ENCODE results near the gene CLPSL1.

Gene CLPSL1

DNA sequence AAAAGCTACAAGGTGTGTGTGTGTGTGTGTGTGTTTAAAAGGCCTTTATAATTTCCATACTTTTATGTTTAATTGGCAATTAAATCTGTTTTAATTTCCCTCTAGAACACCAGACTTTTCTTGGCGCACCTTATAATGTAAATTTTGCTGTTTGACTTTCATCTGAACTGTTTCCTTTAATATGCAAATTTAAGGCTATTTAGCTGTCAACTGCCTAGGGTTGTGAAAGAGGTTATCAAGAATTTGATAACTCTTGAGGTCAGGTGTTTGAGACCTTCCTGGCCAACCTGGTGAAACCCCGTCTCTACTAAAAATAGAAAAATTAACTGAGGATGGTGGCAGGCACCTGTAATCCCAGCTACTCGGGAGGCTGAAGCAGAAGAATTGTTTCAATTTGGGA lies 20.3 kb downstream of the CLPSL1 start:
- Mint-ChIP-seq H3K4me1 (ENCODE audit: low read depth) (peaks cover 3% of the 10 kb centered on the region), H3K4me3 (no peak overlapping the region), H3K9me3 (no peaks in the 10 kb centered on the region), H3K27ac (no peak overlapping the region), H3K27me3 (peaks cover 7% of the 10 kb centered on the region), H3K36me3 (ENCODE audit: low read depth) (no peaks in the 10 kb centered on the region)

GRCh38 chr6:35804996-35805736 lies 24.3 kb downstream of the CLPSL1 start, which contains the start of gene LHFPL5:
Gene LHFPL5 (plus strand): TSS chr6:35805352. CDS start chr6:35805671, 319 bp downstream.
- H3K9me3 Mint-ChIP-seq = no peaks in the 10 kb centered on the region
- no peak within 1 kb of the TSS for H3K4me3 Mint-ChIP-seq
- no peak within 1 kb of the TSS for H3K27ac Mint-ChIP-seq
- peaks cover 20% of the 10 kb centered on the region for H3K27me3 Mint-ChIP-seq
- no peaks in the 10 kb centered on the region for H3K36me3 Mint-ChIP-seq (ENCODE audit: low read depth)
- H3K4me1 Mint-ChIP-seq (ENCODE audit: low read depth) = peaks cover 3% of the 10 kb centered on the region

DNA sequence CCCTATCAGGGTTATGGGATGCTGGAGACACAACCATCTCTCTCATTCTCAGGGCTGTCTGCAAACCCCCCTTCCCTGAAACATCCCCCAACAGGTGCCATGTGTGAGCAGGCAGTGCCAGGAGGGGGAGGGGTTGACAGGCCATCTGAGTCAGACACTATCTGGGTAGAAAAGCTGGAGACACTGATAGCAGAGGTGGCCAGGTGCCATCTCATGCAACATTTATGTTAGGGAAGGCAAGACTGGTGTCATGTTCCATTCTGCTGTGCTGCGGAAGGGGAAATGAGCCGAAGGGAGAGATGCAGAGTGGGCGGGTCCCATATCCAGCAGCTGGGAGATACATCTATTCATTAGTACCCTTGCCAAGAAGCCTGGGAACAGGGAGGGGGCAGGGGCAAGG lies 27.9 kb downstream of the CLPSL1 start:
- Mint-ChIP-seq H3K4me3 (no peak overlapping the region), H3K4me1 (ENCODE audit: low read depth) (peaks cover 3% of the 10 kb centered on the region), H3K27ac (no peak overlapping the region), H3K9me3 (no peaks in the 10 kb centered on the region), H3K27me3 (peaks cover 20% of the 10 kb centered on the region), H3K36me3 (ENCODE audit: low read depth) (no peaks in the 10 kb centered on the region)

DNA sequence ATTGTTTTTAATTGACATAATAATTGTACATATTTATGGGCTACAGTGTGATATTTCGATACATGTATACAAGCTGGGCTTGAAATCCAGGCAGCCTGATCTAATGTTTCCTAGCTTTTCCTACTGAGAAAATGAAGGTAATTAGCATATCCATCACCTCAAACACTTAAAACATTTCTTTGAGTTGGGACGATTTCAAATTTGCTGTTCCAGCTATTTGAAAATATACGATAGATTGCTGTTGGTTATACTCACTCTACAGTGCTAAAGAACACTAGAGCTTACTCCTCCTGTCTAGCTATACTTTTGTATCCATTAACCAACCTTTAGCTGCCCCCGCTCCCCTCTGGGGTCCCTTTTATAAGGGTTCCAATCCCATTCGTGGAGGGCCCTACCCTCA lies 29.0 kb downstream of the CLPSL1 start:
- Mint-ChIP-seq H3K27me3 (peaks cover 20% of the 10 kb centered on the region), H3K4me3 (no peak overlapping the region), H3K4me1 (ENCODE audit: low read depth) (peaks cover 1% of the 10 kb centered on the region), H3K27ac (no peak overlapping the region), H3K9me3 (no peaks in the 10 kb centered on the region), H3K36me3 (ENCODE audit: low read depth) (no peaks in the 10 kb centered on the region)

GRCh38 chr6:35810971-35811698 lies 30.3 kb downstream of the CLPSL1 start:
- Mint-ChIP-seq H3K4me3 (no peak overlapping the region), H3K4me1 (ENCODE audit: low read depth) (no peaks in the 10 kb centered on the region), H3K27ac (no peak overlapping the region), H3K9me3 (no peaks in the 10 kb centered on the region), H3K27me3 (peaks cover 14% of the 10 kb centered on the region), H3K36me3 (ENCODE audit: low read depth) (no peaks in the 10 kb centered on the region)

GRCh38 chr6:35811699-35811995 lies 30.8 kb downstream of the CLPSL1 start:
- Mint-ChIP-seq H3K4me3 (no peak overlapping the region), H3K36me3 (ENCODE audit: low read depth) (no peaks in the 10 kb centered on the region)

DNA sequence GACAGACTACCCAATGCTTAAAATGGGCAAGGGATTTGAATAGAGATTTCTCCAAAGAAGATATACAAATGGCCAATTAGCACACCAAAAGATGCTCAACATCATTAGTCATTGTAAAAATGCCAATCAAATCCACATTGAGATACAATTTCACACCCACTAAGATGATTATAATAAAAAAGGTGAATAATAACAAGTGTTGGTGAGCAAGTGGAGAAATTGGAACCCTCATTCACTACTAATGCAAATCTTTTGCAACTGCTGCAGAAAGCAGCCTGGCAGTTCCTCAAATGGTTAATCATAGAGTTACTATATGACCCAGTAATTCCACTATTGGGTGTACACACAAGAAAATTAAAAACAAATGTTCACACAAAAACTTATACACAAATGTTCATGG lies 36.7 kb downstream of the CLPSL1 start:
- Mint-ChIP-seq H3K9me3 (no peaks in the 10 kb centered on the region), H3K27ac (no peak overlapping the region), H3K27me3 (no peaks in the 10 kb centered on the region), H3K4me1 (ENCODE audit: low read depth) (no peaks in the 10 kb centered on the region), H3K4me3 (no peak overlapping the region), H3K36me3 (ENCODE audit: low read depth) (no peaks in the 10 kb centered on the region)

More at GRCh38 chr6:35811699-35811995, 30.8 kb downstream of the CLPSL1 start:
- Mint-ChIP-seq H3K27me3 (peaks cover 9% of the 10 kb centered on the region), H3K4me1 (ENCODE audit: low read depth) (no peaks in the 10 kb centered on the region), H3K27ac (no peak overlapping the region), H3K9me3 (no peaks in the 10 kb centered on the region)

- no peak overlapping the region for H3K4me3 Mint-ChIP-seq
- H3K27me3 Mint-ChIP-seq = no peaks in the 10 kb centered on the region
- H3K9me3 Mint-ChIP-seq = no peaks in the 10 kb centered on the region
- H3K4me1 Mint-ChIP-seq (ENCODE audit: low read depth) = no peaks in the 10 kb centered on the region
- H3K27ac Mint-ChIP-seq = no peak overlapping the region
- H3K36me3 Mint-ChIP-seq (ENCODE audit: low read depth) = no peaks in the 10 kb centered on the region
Measured at GRCh38 chr6:35823601-35824000, 42.8 kb downstream of the CLPSL1 start.

DNA sequence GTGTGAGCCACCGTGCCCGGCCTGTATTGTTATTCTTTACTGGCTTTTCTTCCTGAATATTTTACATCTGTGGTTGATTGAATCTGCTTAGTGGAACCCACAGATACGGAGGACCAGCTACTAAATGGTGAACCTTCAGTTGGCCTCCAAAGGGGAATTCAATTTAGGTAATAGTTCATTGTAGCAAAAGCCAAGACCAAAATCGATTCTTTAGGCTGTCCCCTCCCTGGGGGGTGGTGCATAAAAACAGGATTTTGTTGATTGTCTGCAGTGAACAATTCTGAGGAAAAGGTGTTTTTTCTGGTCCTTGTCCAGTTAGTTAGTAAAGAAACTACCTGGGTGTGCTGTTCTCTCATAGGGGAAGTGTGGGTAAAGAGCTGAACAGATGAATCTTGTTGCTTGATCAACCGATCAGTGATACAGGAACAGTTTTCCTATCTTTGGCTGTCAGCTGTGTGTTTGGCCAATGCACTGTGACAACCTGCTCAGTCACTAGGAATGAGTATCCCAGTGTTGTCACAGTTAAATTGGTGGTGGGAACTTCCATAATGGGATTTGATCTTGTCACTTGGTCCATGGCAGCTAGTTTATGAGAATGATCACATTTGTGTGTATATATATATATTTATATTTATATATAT lies 43.9 kb downstream of the CLPSL1 start:
- Mint-ChIP-seq H3K9me3 (no peaks in the 10 kb centered on the region), H3K4me3 (no peak overlapping the region), H3K36me3 (ENCODE audit: low read depth) (no peaks in the 10 kb centered on the region), H3K27me3 (no peaks in the 10 kb centered on the region), H3K27ac (no peak overlapping the region), H3K4me1 (ENCODE audit: low read depth) (no peaks in the 10 kb centered on the region)

DNA sequence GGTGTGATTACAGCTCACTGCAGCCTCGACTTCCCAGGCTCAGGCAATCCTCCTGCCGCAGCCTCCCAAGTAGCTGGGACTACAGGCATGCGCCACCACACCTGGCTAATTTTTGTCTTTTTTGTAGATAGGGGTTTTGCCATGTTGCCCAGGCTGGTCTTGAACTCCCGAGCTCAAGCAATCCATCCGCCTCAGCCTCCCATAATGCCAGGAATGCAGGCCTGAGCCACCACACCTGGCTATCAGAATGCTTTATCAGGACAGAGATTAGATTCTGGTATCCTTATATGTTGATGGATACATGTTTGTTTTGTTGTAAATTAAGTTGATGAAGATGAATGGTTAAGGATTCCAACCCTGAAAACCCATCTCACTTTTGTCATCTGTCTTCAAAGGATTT lies 48.5 kb downstream of the CLPSL1 start:
- peaks cover 25% of the 10 kb centered on the region for H3K36me3 Mint-ChIP-seq (ENCODE audit: low read depth)
- H3K27ac Mint-ChIP-seq = no peak overlapping the region
- no peaks in the 10 kb centered on the region for H3K27me3 Mint-ChIP-seq
- no peak overlapping the region for H3K4me3 Mint-ChIP-seq
- no peaks in the 10 kb centered on the region for H3K4me1 Mint-ChIP-seq (ENCODE audit: low read depth)
- no peaks in the 10 kb centered on the region for H3K9me3 Mint-ChIP-seq

GRCh38 chr6:35831257-35832007 lies 50.6 kb downstream of the CLPSL1 start:
- Mint-ChIP-seq H3K27me3 (no peaks in the 10 kb centered on the region), H3K36me3 (ENCODE audit: low read depth) (peaks cover 46% of the 10 kb centered on the region), H3K4me1 (ENCODE audit: low read depth) (no peaks in the 10 kb centered on the region), H3K27ac (no peak overlapping the region), H3K9me3 (no peaks in the 10 kb centered on the region), H3K4me3 (no peak overlapping the region)

- Mint-ChIP-seq H3K4me1 (ENCODE audit: low read depth) (no peaks in the 10 kb centered on the region), H3K36me3 (ENCODE audit: low read depth) (peaks cover 63% of the 10 kb centered on the region), H3K27me3 (no peaks in the 10 kb centered on the region), H3K4me3 (no peak overlapping the region), H3K27ac (no peak overlapping the region), H3K9me3 (no peaks in the 10 kb centered on the region)
Measured at GRCh38 chr6:35833536-35833935, 52.7 kb downstream of the CLPSL1 start.

All from stimulated activated naive CD8-positive, alpha-beta T cell treated with anti-CD3 and anti-CD28 coated beads, Interleukin-15, Interleukin-2, amounts not matched to agents 100 ng/mL and 50 ng/mL, for 24 hours (primary cell).